NCI-H524 (cell line): ENCODE data around the gene MCOLN2.

ENCODE experiments used
- DNase-seq, 2 experiments: peaks; one replicate each; lab custom pipeline; 2025; lab: John Stamatoyannopoulos, UW

Gene MCOLN2

DNA sequence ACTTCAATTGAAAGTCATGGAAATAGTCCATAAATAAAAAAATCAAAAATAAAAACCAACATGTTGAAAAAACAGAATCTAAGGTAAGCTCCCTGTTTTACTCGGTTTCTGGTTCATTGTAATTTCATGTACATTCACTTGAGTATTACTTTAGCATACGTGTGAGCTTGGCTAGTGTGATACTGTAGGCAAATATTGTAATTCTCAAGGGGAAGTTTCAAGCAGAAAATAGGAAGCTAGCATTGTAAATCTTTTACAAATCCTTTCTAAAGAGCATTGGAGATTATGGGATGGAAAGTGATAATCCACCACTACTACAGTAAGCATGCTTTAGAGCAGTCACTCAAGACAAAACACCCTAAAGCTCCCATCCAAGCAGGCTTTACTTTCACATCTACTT lies 100.6 kb downstream of the MCOLN2 start:
- DNase-seq: no peak

DNA sequence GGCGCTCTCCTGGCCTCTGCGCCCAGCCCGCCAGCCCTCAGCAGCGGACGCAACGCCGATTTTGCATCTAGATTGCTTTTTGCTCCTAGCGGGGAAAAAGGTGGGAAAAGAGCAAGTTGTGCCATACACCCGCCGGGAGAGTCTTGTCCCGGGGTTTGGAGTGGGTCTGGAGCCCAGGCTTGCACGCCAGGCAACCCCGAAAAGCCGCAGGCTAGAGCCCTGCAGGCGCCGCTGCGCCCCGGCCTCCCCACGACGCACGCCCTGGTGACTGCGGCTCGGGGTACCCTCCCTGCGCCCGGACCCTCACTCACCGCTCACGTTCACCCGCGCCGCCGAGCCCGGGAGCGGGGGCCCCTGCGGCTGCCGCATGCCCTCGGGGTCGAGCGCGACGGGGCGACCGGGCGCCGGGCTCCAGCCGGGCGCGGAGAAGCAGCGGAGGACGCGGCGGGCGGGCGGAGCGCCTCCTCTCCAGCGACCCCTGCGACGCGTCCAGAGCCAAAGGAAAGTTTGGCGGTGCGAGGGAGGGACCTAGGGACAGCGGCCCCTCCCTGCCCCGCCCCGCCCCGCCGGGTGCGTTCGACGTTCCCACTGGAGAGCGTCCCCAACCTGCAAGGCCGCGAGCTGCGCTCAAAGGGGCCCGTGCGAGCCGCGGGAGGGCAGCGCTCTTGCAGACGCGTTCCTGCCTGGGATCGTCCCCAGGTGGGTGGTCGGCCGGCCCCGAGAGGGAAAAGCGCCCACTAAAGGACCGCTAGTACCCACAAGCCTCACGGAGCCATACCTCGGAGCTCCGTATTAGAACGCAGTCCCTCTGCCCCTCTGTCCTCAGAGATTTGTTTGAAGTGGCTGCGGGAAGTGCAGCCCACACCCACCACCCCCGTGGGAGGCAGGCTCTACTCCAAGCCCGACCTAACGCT lies 104.0 kb downstream of the MCOLN2 start, which contains the start of gene LPAR3:
Gene LPAR3, minus strand, starts transcription at position 502 of the 914 bp plus-strand sequence. CDS start 27,086 bp downstream, outside the sequence.
- peak; percentile 51 to 64 for DNase-seq

DNA sequence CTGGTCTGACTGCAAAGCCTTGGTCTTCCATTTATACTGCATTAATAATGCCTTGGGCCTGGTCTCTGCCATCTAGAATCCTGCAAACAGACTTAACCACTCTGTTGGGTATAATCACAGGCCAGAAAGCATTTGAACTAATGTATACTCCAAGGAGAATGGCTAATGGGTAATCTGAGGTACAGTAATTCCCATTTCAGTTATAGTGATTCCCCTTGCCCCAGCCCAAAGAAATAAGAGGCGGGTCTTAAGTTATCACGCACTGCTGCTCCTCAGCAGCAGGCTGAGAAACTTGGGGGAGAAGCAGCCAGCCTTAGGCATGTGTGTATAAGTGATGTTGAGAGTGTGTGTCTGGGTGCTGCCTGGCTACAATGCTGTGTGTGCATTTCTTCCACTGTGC lies 106.3 kb downstream of the MCOLN2 start:
- DNase-seq: no peak

- no peak for DNase-seq
Measured at GRCh38 chr1:84889437-84889836, 107.5 kb downstream of the MCOLN2 start.

DNA sequence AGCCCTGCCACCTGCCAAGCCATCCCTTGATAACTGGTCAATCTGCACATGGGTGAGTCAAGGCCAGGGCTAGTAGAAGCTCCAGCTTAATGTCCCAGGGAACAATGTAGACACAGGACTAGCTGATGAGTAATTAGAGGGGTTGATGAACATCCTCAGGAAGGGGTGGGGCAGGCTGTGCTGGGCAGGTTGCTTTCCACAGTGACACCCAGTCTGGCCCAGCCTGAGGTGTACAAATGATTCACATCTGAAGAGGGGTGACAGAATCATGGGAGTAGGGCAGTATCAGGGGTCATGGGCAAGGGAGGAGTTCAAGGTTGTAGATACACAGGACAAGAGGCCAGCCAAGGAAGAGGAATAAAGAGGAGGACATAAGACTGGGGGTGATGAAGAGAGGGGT lies 108.2 kb downstream of the MCOLN2 start:
- no peak for DNase-seq

DNA sequence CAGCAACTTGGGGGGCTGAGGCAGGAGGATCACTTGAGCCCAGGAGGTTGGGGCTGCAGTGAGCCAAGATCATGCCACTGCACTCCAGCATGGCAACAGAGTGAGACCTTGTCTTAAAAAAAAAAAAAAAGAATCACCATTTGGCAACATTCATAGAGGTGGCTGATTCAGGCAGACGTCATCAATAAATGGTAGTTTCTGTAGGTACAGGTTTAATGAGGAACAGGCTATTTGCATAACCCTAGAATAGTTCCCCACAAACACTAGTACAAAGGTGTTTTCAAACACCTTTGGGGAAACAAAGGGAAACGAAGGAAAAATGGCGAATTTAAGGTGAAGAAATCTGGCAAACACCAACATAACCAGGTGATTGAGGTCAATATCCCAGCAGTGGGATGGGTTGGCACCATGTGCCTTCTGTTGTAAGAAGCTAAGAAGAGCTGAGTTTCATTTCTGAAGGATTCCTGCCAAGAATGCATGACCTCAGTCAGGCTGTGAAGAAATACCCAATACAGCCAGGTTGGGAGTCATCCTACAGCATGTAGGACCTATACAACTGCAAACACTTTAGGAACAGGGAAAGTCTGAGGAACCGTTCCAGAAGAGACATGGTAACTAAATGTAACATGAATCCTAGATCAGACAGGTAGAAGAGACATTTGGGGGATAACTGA lies 109.5 kb downstream of the MCOLN2 start:
- DNase-seq: no peak

DNA sequence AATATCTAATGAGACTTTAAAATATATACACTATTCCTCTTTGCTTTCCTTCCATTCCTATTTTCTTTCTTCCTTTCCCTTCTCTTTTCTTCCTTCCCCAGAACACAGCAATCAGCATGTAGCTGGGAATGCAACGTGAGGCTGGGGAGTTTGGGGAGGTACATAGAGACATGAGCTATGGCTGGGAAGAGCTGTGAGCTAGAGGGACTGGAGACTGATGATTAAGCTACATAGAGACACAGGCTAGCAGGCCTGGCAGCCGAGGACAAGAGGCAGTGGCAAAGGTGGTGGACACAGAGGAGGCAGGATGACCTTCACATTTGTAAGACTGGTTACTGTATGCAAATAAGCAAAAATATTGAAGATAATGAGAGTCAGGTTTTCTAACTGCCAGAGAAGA lies 111.4 kb downstream of the MCOLN2 start:
- no peak for DNase-seq

GRCh38 chr1:84884671-84885389 lies 112.1 kb downstream of the MCOLN2 start:
- DNase-seq: no peak

GRCh38 chr1:84883286-84883685 lies 113.6 kb downstream of the MCOLN2 start:
- no peak for DNase-seq

DNA sequence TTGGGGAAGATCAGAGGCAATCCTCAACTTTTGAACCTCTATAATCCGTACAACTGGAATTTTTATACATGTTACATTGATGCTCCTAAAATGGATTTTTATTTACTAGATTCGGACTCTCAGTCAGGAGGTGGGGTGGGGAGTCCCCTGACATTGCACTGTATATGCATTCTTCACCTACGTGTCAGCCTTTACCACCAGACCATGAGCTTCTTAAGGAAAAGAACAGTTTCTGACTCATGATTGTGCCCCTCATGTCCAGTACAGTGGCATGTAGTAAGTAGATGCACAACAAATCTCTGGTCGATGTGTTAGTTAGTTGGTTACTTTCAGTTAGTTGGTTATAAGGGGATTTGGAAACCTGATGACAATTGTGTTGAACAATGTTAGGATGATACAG lies 119.3 kb downstream of the MCOLN2 start:
- no peak for DNase-seq

- no peak for DNase-seq
Measured at GRCh38 chr1:84876353-84876752, 120.6 kb downstream of the MCOLN2 start.
